ENCODE results near the gene S100Z.

Gene S100Z

GRCh38 chr5:76849419-76850291 is at the start of gene S100Z:
TSS of gene S100Z (plus strand) at chr5:76850014. CDS start at chr5:76875360, 25,346 bp downstream.
- no peak within 1 kb of the TSS for H3K4me3 ChIP-seq (ENCODE audit: low read depth, low read length)
- no peak for DNase-seq (ENCODE audit: low read depth)
- TF ChIP-seq, protein P1, sequence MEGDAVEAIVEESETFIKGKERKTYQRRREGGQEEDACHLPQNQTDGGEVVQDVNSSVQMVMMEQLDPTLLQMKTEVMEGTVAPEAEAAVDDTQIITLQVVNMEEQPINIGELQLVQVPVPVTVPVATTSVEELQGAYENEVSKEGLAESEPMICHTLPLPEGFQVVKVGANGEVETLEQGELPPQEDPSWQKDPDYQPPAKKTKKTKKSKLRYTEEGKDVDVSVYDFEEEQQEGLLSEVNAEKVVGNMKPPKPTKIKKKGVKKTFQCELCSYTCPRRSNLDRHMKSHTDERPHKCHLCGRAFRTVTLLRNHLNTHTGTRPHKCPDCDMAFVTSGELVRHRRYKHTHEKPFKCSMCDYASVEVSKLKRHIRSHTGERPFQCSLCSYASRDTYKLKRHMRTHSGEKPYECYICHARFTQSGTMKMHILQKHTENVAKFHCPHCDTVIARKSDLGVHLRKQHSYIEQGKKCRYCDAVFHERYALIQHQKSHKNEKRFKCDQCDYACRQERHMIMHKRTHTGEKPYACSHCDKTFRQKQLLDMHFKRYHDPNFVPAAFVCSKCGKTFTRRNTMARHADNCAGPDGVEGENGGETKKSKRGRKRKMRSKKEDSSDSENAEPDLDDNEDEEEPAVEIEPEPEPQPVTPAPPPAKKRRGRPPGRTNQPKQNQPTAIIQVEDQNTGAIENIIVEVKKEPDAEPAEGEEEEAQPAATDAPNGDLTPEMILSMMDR (IDR thresholded peaks at IDR 0.05; ENCODE audit: low read depth, low read length, missing control alignments), result no peak

DNA sequence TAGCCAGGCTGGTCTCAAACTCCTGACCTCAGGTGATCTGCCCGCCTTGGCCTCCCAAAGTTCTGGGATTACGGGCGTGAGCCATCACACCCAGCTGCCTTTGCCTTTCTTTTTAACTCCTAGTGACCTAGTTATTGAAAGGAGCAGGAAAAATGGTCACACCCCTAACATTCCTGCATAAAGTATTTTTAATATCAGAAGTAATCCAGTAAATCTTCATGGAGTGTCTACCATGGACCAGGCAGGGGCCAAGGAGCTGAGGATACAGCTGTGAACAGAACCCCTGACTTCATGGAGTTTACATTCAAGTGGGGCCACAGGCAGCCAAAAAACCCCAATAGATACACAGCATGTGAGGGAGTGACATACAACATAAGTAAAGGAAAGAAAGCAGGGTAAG is 49.2 kb upstream of the S100Z start:
- DNase-seq (ENCODE audit: low read depth), result no peak
- no peak overlapping the region for H3K4me3 ChIP-seq (ENCODE audit: low read depth, low read length)
- TF ChIP-seq, protein P1 (IDR thresholded peaks at IDR 0.05; ENCODE audit: low read depth, low read length, missing control alignments), result no peak

- DNase-seq (ENCODE audit: low read depth), result no peak
- TF ChIP-seq, protein P1 (IDR thresholded peaks at IDR 0.05; ENCODE audit: low read depth, low read length, missing control alignments), result no peak
- no peak overlapping the region for H3K4me3 ChIP-seq (ENCODE audit: low read depth, low read length)
Observed at GRCh38 chr5:76801159-76801802, 48.5 kb upstream of the S100Z start.

GRCh38 chr5:76801803-76802195 is 48.0 kb upstream of the S100Z start:
- no peak for DNase-seq (ENCODE audit: low read depth)
- TF ChIP-seq, protein P1 (IDR thresholded peaks at IDR 0.05; ENCODE audit: low read depth, low read length, missing control alignments), result no peak
- no peak overlapping the region for H3K4me3 ChIP-seq (ENCODE audit: low read depth, low read length)

- DNase-seq (ENCODE audit: low read depth), result no peak
- H3K4me3 ChIP-seq (ENCODE audit: low read depth, low read length), result no peak overlapping the region
- TF ChIP-seq, protein P1 (IDR thresholded peaks at IDR 0.05; ENCODE audit: low read depth, low read length, missing control alignments), result no peak
Observed at GRCh38 chr5:76804266-76804665, 45.5 kb upstream of the S100Z start.

GRCh38 chr5:76805821-76806505 is 43.9 kb upstream of the S100Z start:
- no peak overlapping the region for H3K4me3 ChIP-seq (ENCODE audit: low read depth, low read length)
- DNase-seq (ENCODE audit: low read depth), result peak; percentile 18

More at GRCh38 chr5:76805821-76806505, 43.9 kb upstream of the S100Z start:
- TF ChIP-seq, protein P1 (IDR thresholded peaks at IDR 0.05; ENCODE audit: low read depth, low read length, missing control alignments), result no peak

All from GM12864 (cell line).